ENCODE results near the gene CELF1. TPM values are rescaled to one million over a fixed set of nuclear protein-coding genes. Genes with fewer than 3 reads are reported as not detected.
A peak's percentile ranks its signal among the peaks of the same experiment; 100 is the strongest.

Gene CELF1
- total RNA-seq, 2 experiments from 2014 or later = 104 to 105 TPM

DNA sequence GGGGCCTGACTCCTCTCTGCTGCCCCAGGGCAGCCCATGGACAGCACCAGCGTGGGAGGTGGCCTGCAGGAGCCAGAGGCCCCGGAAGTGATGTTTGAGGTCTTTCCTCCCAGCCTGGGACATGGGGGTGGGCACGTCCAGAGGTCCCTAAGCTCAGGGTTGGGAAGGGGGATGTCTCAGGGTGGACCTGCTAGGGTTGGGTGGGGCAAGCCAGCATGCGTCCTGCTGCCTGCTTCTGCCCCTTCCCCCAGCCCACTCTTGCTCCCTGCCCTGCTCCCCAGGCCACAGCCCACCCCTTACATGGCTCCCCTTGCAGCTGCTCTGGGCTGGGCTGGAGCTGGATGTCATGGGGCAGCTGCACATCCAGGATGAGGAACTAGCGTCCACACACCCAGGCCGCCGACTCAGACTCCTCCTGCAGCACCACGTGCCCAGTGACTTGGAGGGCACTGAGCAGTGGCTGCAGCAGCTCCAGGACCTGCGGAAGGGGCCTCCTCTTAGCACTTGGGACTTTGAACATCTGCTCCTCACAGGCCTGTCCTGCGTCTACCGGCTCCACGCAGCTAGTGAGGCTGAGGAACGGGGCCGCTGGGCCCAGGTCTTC lies 34.9 kb upstream of the CELF1 start:
- no peak overlapping the region for H3K4me3 Mint-ChIP-seq
- ChIA-PET CTCF (no interaction called here), POLR2A (no interaction called here)
- no peak for DNase-seq
- peaks cover 7% of the 10 kb centered on the region for H3K27me3 Mint-ChIP-seq
- no peak overlapping the region for H3K27ac Mint-ChIP-seq
- H3K36me3 Mint-ChIP-seq (ENCODE audit: low read depth) = peaks cover 14% of the 10 kb centered on the region
- peaks cover 10% of the 10 kb centered on the region for H3K4me1 Mint-ChIP-seq
- no peaks in the 10 kb centered on the region for H3K9me3 Mint-ChIP-seq

GRCh38 chr11:47587039-47587716 lies 34.2 kb upstream of the CELF1 start:
- Mint-ChIP-seq H3K4me1 (peaks cover 8% of the 10 kb centered on the region), H3K27me3 (peaks cover under 1% of the 10 kb centered on the region), H3K36me3 (ENCODE audit: low read depth) (peaks cover 19% of the 10 kb centered on the region), H3K27ac (no peak overlapping the region), H3K4me3 (no peak overlapping the region), H3K9me3 (no peaks in the 10 kb centered on the region)
- no peak for DNase-seq
- CTCF ChIA-PET = interaction anchor here (0.5 kb wide), 1 partner anchor 35 kb away, joined by 6 read pairs; no protein-coding TSS in a partner anchor
- POLR2A ChIA-PET = interaction anchor here (0.9 to 1.1 kb wide), 2 partner anchors 9 to 10 kb away, joined by 3 to 5 read pairs; partner anchors contain the start of genes KBTBD4 and NDUFS3

GRCh38 chr11:47586098-47586855 lies 33.3 kb upstream of the CELF1 start, which contains the start of gene FAM180B:
TSS of gene FAM180B (plus strand) at chr11:47586678. CDS start at chr11:47586769, 91 bp downstream.
- H3K4me1 Mint-ChIP-seq = peaks cover 4% of the 10 kb centered on the region
- no peak within 1 kb of the TSS for H3K27ac Mint-ChIP-seq
- H3K27me3 Mint-ChIP-seq = no peaks in the 10 kb centered on the region
- H3K36me3 Mint-ChIP-seq (ENCODE audit: low read depth) = peaks cover 28% of the 10 kb centered on the region
- no peak for DNase-seq
- no peak within 1 kb of the TSS for H3K4me3 Mint-ChIP-seq
- POLR2A ChIA-PET = interaction anchor here (0.9 to 1.3 kb wide), 3 partner anchors 8 to 13 kb away, joined by 3 to 5 read pairs (median 3); partner anchors contain the start of genes KBTBD4 and NDUFS3
- no peaks in the 10 kb centered on the region for H3K9me3 Mint-ChIP-seq
- CTCF ChIA-PET = no interaction called here

GRCh38 chr11:47583844-47584243 lies 30.9 kb upstream of the CELF1 start:
- POLR2A ChIA-PET = interaction anchor here (0.9 kb wide), 1 partner anchor 8 kb away, joined by 3 read pairs; no protein-coding TSS in a partner anchor
- DNase-seq = no peak

DNA sequence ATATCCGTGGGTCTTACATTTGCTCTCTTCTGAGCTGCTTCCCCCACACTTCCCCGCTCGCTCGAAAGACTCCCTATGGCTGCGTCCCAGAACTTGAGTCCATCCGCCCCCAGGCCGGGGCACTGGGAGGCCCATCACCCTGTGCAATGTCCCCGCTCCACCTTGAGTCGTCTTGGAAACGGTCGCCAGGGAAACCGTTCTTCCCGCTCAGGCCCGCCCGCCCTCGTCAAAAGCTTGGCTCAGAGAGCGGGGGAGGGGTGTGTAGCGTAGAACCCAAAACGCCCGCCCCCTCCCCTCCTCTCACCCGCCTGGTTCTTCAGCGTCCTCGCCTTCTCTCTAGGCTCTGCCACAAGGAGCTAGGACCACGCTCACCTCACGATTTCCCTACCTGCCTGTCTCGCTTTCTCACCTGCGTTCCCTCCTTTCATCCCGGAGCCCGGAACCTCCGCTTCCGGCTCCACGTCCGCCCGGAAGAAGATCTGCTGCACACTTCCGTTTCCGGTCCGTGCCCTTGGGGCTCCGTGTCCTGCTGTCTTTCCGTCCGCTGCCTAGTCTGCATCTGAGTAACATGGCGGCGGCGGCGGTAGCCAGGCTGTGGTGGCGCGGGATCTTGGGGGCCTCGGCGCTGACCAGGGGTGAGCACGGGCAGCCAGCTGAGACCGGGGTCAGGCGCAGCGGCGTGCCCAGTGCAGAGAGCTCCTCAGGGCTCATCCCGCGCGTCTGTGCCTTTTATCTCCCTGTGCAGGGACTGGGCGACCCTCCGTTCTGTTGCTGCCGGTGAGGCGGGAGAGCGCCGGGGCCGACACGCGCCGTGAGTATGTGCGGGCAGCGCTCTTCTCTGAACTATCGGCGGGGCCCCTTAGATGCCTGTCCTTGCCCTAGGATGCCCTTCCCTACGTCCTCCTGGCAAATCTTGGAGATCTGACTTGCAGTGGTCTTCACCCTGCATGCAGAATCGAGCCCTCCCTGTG lies 25.9 kb upstream of the CELF1 start, which contains the start of the genes KBTBD4 and NDUFS3:
Gene KBTBD4 (minus strand): TSS at position 447 of the 971 bp plus-strand sequence. CDS start 19 bp downstream, at position 428.
Gene NDUFS3 (plus strand): TSS at position 551 of the 971 bp plus-strand sequence. CDS start 18 bp downstream, at position 569.
- peak within 1 kb of the TSS; percentile 91 for H3K4me3 Mint-ChIP-seq
- CTCF ChIA-PET = interaction anchor here (0.9 to 2.4 kb wide), 6 partner anchors 14 to 137 kb away, joined by 3 to 7 read pairs (median 4); partner anchors contain the start of genes AGBL2 and PTPMT1
- POLR2A ChIA-PET = interaction anchor here (0.6 to 6.8 kb wide), 17 partner anchors 8 to 642 kb away, joined by 3 to 85 read pairs (median 5); partner anchors contain the start of genes ACP2, AGBL2, C1QTNF4 and CELF1

More at GRCh38 chr11:47583844-47584243, 30.9 kb upstream of the CELF1 start:
- Mint-ChIP-seq H3K36me3 (ENCODE audit: low read depth) (peaks cover 41% of the 10 kb centered on the region), H3K4me1 (peaks cover 19% of the 10 kb centered on the region), H3K27ac (no peak overlapping the region), H3K4me3 (no peak overlapping the region), H3K9me3 (no peaks in the 10 kb centered on the region), H3K27me3 (no peaks in the 10 kb centered on the region)
- CTCF ChIA-PET = no interaction called here

DNA sequence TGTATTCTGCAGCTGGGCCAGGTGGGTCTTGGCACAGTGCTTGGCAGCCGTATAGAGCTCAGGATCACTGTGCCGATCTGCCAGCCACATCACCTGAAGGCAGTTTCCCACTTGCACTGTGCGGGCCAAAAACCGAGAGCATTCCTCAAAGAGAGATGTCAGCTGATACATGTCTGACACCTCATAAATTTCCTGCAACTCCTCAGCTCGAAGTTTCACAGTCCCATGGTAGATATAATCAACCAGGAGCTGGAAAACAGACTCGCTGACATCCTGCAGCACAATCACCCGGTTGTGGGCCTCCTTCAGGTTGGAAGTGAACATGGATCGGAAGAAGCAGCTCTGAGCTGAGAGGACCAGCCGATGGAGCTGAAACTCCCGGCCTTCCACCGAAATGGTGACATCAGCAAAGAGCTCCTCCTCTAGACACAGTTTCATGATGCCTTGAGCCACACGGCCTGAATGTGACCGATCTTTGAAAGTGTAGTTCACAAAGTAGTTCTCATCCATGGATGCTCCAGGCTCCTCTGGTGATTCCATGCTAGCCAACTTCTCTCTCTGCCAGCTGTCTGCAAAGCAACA lies 24.6 kb upstream of the CELF1 start:
- Mint-ChIP-seq H3K4me1 (peaks cover 39% of the 10 kb centered on the region), H3K9me3 (no peaks in the 10 kb centered on the region), H3K27ac (no peak overlapping the region), H3K4me3 (peak overlapping the region; percentile 91), H3K27me3 (no peaks in the 10 kb centered on the region), H3K36me3 (ENCODE audit: low read depth) (peaks cover 59% of the 10 kb centered on the region)
- DNase-seq = no peak
- CTCF ChIA-PET = interaction anchor here (0.8 to 1.3 kb wide), 3 partner anchors 21 to 24 kb away, joined by 3 to 4 read pairs (median 4); no protein-coding TSS in a partner anchor
- POLR2A ChIA-PET = interaction anchor here (0.8 to 6.8 kb wide), 7 partner anchors 9 to 362 kb away, joined by 3 to 85 read pairs (median 5); partner anchors contain the start of genes AGBL2, CELF1, FAM180B and PTPMT1

More for the DNA sequence above, 25.9 kb upstream of the CELF1 start, which contains the start of the genes KBTBD4 and NDUFS3:
- H3K27me3 Mint-ChIP-seq = no peaks in the 10 kb centered on the region
- H3K4me1 Mint-ChIP-seq = peaks cover 36% of the 10 kb centered on the region
- peaks cover 55% of the 10 kb centered on the region for H3K36me3 Mint-ChIP-seq (ENCODE audit: low read depth)
- H3K27ac Mint-ChIP-seq = peak within 1 kb of the TSS; percentile 86
- H3K9me3 Mint-ChIP-seq = no peaks in the 10 kb centered on the region
- DNase-seq = peak; percentile 90

DNA sequence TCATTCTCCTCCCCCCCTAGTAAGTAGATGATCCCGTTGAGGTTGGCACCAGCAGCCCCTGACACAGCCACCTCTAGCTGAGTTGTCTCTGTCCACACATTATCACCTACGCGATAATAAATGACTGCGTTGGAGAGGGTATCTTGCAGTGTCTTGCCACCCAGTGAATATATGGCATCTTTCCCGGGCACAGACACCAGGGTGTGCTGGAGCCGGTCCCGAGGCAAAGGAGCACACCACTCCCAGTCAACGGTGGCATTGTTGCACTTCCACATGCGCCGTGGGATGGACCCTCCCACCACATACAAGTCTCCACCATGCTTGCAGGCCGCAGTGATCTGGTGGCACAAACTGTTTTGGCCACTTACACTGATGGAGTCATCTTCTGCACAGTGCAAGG lies 20.4 kb upstream of the CELF1 start:
- DNase-seq = no peak
- no peaks in the 10 kb centered on the region for H3K9me3 Mint-ChIP-seq
- H3K27ac Mint-ChIP-seq = no peak overlapping the region
- POLR2A ChIA-PET = interaction anchor here (0.8 kb wide), 1 partner anchor 8 kb away, joined by 8 read pairs; the partner anchor contains the start of gene PTPMT1
- CTCF ChIA-PET = interaction anchor here (0.5 kb wide), 1 partner anchor 283 kb away, joined by 4 read pairs; no protein-coding TSS in a partner anchor
- peaks cover 20% of the 10 kb centered on the region for H3K4me1 Mint-ChIP-seq
- no peak overlapping the region for H3K4me3 Mint-ChIP-seq
- H3K36me3 Mint-ChIP-seq (ENCODE audit: low read depth) = peaks cover 57% of the 10 kb centered on the region
- H3K27me3 Mint-ChIP-seq = no peaks in the 10 kb centered on the region

- peaks cover 16% of the 10 kb centered on the region for H3K4me1 Mint-ChIP-seq
- no peaks in the 10 kb centered on the region for H3K9me3 Mint-ChIP-seq
- POLR2A ChIA-PET = interaction anchor here (0.6 kb wide), 1 partner anchor 86 kb away, joined by 4 read pairs; no protein-coding TSS in a partner anchor
- DNase-seq = no peak
- CTCF ChIA-PET = interaction anchor here (1.2 kb wide), 1 partner anchor 20 kb away, joined by 4 read pairs; the partner anchor contains the start of gene CELF1
- H3K27me3 Mint-ChIP-seq = no peaks in the 10 kb centered on the region
- H3K4me3 Mint-ChIP-seq = no peak overlapping the region
- H3K27ac Mint-ChIP-seq = no peak overlapping the region
- peaks cover 57% of the 10 kb centered on the region for H3K36me3 Mint-ChIP-seq (ENCODE audit: low read depth)
Observed at GRCh38 chr11:47572715-47573255, 19.9 kb upstream of the CELF1 start.

DNA sequence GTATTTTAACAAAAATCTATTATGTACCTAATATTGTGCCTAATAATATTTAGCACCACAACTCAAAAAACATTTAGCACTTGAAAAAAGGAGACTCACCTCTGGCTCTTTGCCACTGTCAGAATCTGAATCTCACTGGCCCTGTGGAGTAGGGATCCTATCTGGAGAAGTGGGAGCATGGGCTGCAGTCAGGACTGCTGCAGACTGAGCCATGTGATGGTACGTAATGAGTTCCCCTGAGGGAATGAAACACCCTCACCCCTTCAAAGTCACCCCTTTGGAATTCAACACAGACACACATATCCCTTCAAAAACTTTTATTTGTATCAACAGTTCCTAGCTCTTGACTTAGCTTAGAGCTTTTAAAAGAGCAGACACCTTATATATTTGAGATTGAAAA lies 19.0 kb upstream of the CELF1 start:
- no peak for DNase-seq
- Mint-ChIP-seq H3K9me3 (no peaks in the 10 kb centered on the region), H3K36me3 (ENCODE audit: low read depth) (peaks cover 52% of the 10 kb centered on the region), H3K4me3 (no peak overlapping the region), H3K27ac (no peak overlapping the region), H3K4me1 (peaks cover 7% of the 10 kb centered on the region), H3K27me3 (no peaks in the 10 kb centered on the region)
- CTCF ChIA-PET = interaction anchor here (1.2 kb wide), 1 partner anchor 19 kb away, joined by 4 read pairs; the partner anchor contains the start of gene CELF1
- POLR2A ChIA-PET = interaction anchor here (0.6 kb wide), 1 partner anchor 87 kb away, joined by 4 read pairs; no protein-coding TSS in a partner anchor

DNA sequence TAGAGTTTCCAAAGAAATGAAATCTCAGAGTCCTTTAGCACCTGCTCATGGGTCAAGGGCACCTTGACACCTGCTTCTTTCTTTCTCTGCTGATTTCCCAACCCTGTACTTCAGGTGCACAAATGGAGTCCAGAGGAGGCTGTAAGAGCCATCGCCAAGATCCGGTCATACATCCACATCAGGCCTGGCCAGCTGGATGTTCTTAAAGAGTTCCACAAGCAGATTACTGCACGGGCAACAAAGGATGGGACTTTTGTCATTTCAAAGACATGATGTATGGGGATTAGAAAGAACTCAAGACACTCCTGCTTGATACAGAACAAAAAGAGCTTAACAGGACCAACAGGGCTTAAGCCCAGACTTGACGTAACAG lies 18.4 kb upstream of the CELF1 start:
- Mint-ChIP-seq H3K4me3 (no peak overlapping the region), H3K36me3 (ENCODE audit: low read depth) (peaks cover 52% of the 10 kb centered on the region), H3K27ac (no peak overlapping the region), H3K4me1 (peaks cover 12% of the 10 kb centered on the region), H3K27me3 (no peaks in the 10 kb centered on the region), H3K9me3 (no peaks in the 10 kb centered on the region)
- CTCF ChIA-PET = interaction anchor here (1.4 kb wide), 1 partner anchor 18 kb away, joined by 7 read pairs; the partner anchor contains the start of gene CELF1
- POLR2A ChIA-PET = no interaction called here
- DNase-seq = no peak
